Karpas-422 (cell line): ENCODE measurements around the gene MKRN2. TPM values are rescaled to one million over a fixed set of nuclear protein-coding genes. Genes with fewer than 3 reads are reported as not detected.

Experiments used
- DNase-seq: peaks from one replicate; pipeline ENCODE4 v3.0.0-alpha.2; 2015
- H2AFZ ChIP-seq: fragments of 200-600 bp; sonication (generic); 2 replicates; pipeline ENCODE4 v1.6.1; 2014; ENCODE audit warnings: antibody characterized with exemption, low read length, mixed read lengths
- H3K27ac ChIP-seq: fragments of 200-600 bp; sonication (generic); 2 replicates; pipeline ENCODE4 v1.5.1; 2014; ENCODE audit warnings: mild to moderate bottlenecking, low read length, moderate library complexity
- H3K27me3 ChIP-seq: fragments of 200-600 bp; sonication (generic); 2 replicates; pipeline ENCODE4 v1.6.1; 2014; ENCODE audit warnings: low read length, mixed read lengths
- H3K36me3 ChIP-seq: fragments of 200-600 bp; sonication (generic); 2 replicates; pipeline ENCODE4 v1.6.1; 2014; ENCODE audit warnings: low read length, mixed read lengths; ENCODE audit not compliant: insufficient read depth
- H3K4me1 ChIP-seq: fragments of 200-600 bp; sonication (generic); 2 replicates; pipeline ENCODE4 v1.6.1; 2014; ENCODE audit warnings: mild to moderate bottlenecking, low read length, mixed read lengths
- H3K4me2 ChIP-seq: fragments of 200-600 bp; sonication (generic); 2 replicates; pipeline ENCODE4 v1.6.1; 2014; ENCODE audit warnings: low read length, low read depth, mild to moderate bottlenecking; ENCODE audit not compliant: poor library complexity, severe bottlenecking
- H3K4me3 ChIP-seq: fragments of 200-600 bp; sonication (generic); 2 replicates; pipeline ENCODE4 v1.5.1; 2014; ENCODE audit warnings: mild to moderate bottlenecking, antibody characterized with exemption, low read length, mixed read lengths
- H3K79me2 ChIP-seq: fragments of 200-600 bp; sonication (generic); 2 replicates; pipeline ENCODE4 v1.6.1; 2014; ENCODE audit warnings: mild to moderate bottlenecking, low read length, mixed read lengths
- H3K9ac ChIP-seq: fragments of 200-600 bp; sonication (generic); 2 replicates; pipeline ENCODE4 v1.6.0; 2014; ENCODE audit warnings: low read length
- H3K9me2 ChIP-seq: fragments of 200-600 bp; sonication (generic), shearing (Covaris generic); replicated peaks from 2 replicates; pipeline ENCODE4 v1.6.0; 2014; ENCODE audit warnings: mild to moderate bottlenecking, low read length, moderate library complexity; ENCODE audit not compliant: insufficient read depth
- H3K9me3 ChIP-seq: fragments of 300-700, 200-600 bp; sonication (generic); 2 replicates; pipeline ENCODE4 v1.6.1; 2014; ENCODE audit warnings: low read length, mixed read lengths
- H4K20me1 ChIP-seq: fragments of 200-600 bp; sonication (generic); 2 replicates; pipeline ENCODE4 v1.6.1; 2014; ENCODE audit warnings: mild to moderate bottlenecking, antibody characterized with exemption, low read length, low read depth; ENCODE audit not compliant: insufficient read depth
- total RNA-seq: library from RNA; depleted of rRNA; stranded (reverse); fragments of >200 nt; shearing (Covaris generic); gene quantifications from 2 replicates; pipeline ENCODE4 v1.2.3, GENCODE V29; 2014; ENCODE audit warnings: low replicate concordance

The MKRN2 gene
- total RNA-seq, 1 experiment from 2014 or later: 44.5 TPM

GRCh38 chr3:12574131-12574530, 17.2 kb downstream of the MKRN2 start:
- no peaks in the 10 kb centered on the region for H3K9me3 ChIP-seq
- H3K4me3 ChIP-seq: no peak overlapping the region
- no peaks in the 10 kb centered on the region for H4K20me1 ChIP-seq
- 0 out of 2 replicates have a peak, but pooled peaks cover 2% of the 10 kb centered on the region for H3K79me2 ChIP-seq
- H3K9me2 ChIP-seq: no peaks in the 10 kb centered on the region
- H3K4me1 ChIP-seq: no peaks in the 10 kb centered on the region
- no peak for DNase-seq
- H3K27ac ChIP-seq: no peak overlapping the region
- peaks cover 22% of the 10 kb centered on the region for H3K36me3 ChIP-seq
- H3K4me2 ChIP-seq: no peak overlapping the region
- no peak overlapping the region for H2AFZ ChIP-seq
- no peaks in the 10 kb centered on the region for H3K27me3 ChIP-seq
- H3K9ac ChIP-seq: no peak overlapping the region

- Histone ChIP-seq H3K36me3 (peaks cover 26% of the 10 kb centered on the region), H3K27me3 (no peaks in the 10 kb centered on the region)
Observed at GRCh38 chr3:12574661-12575060, 17.8 kb downstream of the MKRN2 start.

GRCh38 chr3:12577379-12577778, 20.5 kb downstream of the MKRN2 start:
- Histone ChIP-seq H3K9ac (no peak overlapping the region), H3K27ac (no peak overlapping the region), H4K20me1 (no peaks in the 10 kb centered on the region), H3K27me3 (no peaks in the 10 kb centered on the region), H3K9me2 (no peaks in the 10 kb centered on the region), H2AFZ (no peak overlapping the region), H3K79me2 (peaks cover 3% of the 10 kb centered on the region; the same call in 1 of the 2 replicates), H3K4me3 (no peak overlapping the region), H3K36me3 (peaks cover 27% of the 10 kb centered on the region), H3K4me1 (no peaks in the 10 kb centered on the region), H3K4me2 (no peak overlapping the region), H3K9me3 (no peaks in the 10 kb centered on the region)
- DNase-seq: no peak

More at GRCh38 chr3:12574661-12575060, 17.8 kb downstream of the MKRN2 start:
- no peak overlapping the region for H3K4me2 ChIP-seq
- H3K27ac ChIP-seq: no peak overlapping the region
- H4K20me1 ChIP-seq: no peaks in the 10 kb centered on the region
- H2AFZ ChIP-seq: no peak overlapping the region
- no peaks in the 10 kb centered on the region for H3K79me2 ChIP-seq
- H3K4me1 ChIP-seq: no peaks in the 10 kb centered on the region
- DNase-seq: no peak
- no peaks in the 10 kb centered on the region for H3K9me2 ChIP-seq
- H3K4me3 ChIP-seq: no peak overlapping the region
- H3K9ac ChIP-seq: no peak overlapping the region
- H3K9me3 ChIP-seq: no peaks in the 10 kb centered on the region

- Histone ChIP-seq H3K4me3 (no peak overlapping the region), H3K79me2 (peaks cover 3% of the 10 kb centered on the region; the same call in 1 of the 2 replicates), H3K9me2 (no peaks in the 10 kb centered on the region), H3K27ac (no peak overlapping the region), H4K20me1 (no peaks in the 10 kb centered on the region), H3K4me1 (no peaks in the 10 kb centered on the region), H3K27me3 (no peaks in the 10 kb centered on the region), H3K9me3 (no peaks in the 10 kb centered on the region), H2AFZ (no peak overlapping the region), H3K4me2 (no peak overlapping the region), H3K9ac (no peak overlapping the region), H3K36me3 (peaks cover 35% of the 10 kb centered on the region)
- DNase-seq: peak; percentile 53
Observed at GRCh38 chr3:12578742-12579141, 21.9 kb downstream of the MKRN2 start.

- no peak overlapping the region for H3K27ac ChIP-seq
- no peaks in the 10 kb centered on the region for H4K20me1 ChIP-seq
- no peak overlapping the region for H3K9ac ChIP-seq
- no peaks in the 10 kb centered on the region for H3K27me3 ChIP-seq
- H2AFZ ChIP-seq: no peak overlapping the region
- DNase-seq: no peak
- no peaks in the 10 kb centered on the region for H3K9me3 ChIP-seq
- H3K4me1 ChIP-seq: no peaks in the 10 kb centered on the region
- H3K79me2 ChIP-seq: peaks cover 3% of the 10 kb centered on the region; the same call in 1 of the 2 replicates
- H3K4me3 ChIP-seq: no peak overlapping the region
- H3K36me3 ChIP-seq: peaks cover 42% of the 10 kb centered on the region
- no peaks in the 10 kb centered on the region for H3K9me2 ChIP-seq
- H3K4me2 ChIP-seq: no peak overlapping the region
Observed at GRCh38 chr3:12579456-12579855, 22.6 kb downstream of the MKRN2 start.

GRCh38 chr3:12579905-12580304, 23.0 kb downstream of the MKRN2 start:
- Histone ChIP-seq H4K20me1 (no peaks in the 10 kb centered on the region), H3K36me3 (peaks cover 47% of the 10 kb centered on the region), H2AFZ (no peak overlapping the region), H3K4me1 (no peaks in the 10 kb centered on the region), H3K4me2 (no peak overlapping the region), H3K27ac (no peak overlapping the region), H3K9me2 (no peaks in the 10 kb centered on the region), H3K9me3 (no peaks in the 10 kb centered on the region), H3K79me2 (peaks cover 3% of the 10 kb centered on the region; the same call in 1 of the 2 replicates), H3K9ac (no peak overlapping the region), H3K4me3 (no peak overlapping the region), H3K27me3 (no peaks in the 10 kb centered on the region)
- DNase-seq: no peak

- Histone ChIP-seq H2AFZ (no peak overlapping the region), H3K27ac (no peak overlapping the region), H3K4me3 (no peak overlapping the region), H3K4me2 (no peak overlapping the region), H3K9me3 (no peaks in the 10 kb centered on the region), H3K9me2 (no peaks in the 10 kb centered on the region), H3K79me2 (peaks cover 12% of the 10 kb centered on the region), H3K27me3 (no peaks in the 10 kb centered on the region), H3K9ac (no peak overlapping the region), H3K36me3 (peaks cover 66% of the 10 kb centered on the region), H4K20me1 (no peaks in the 10 kb centered on the region), H3K4me1 (peaks cover 10% of the 10 kb centered on the region)
- no peak for DNase-seq
Observed at GRCh38 chr3:12582730-12583129, 25.8 kb downstream of the MKRN2 start.

- no peak for DNase-seq
- Histone ChIP-seq H3K4me2 (no peak overlapping the region), H2AFZ (no peak overlapping the region), H4K20me1 (no peaks in the 10 kb centered on the region), H3K79me2 (peaks cover 17% of the 10 kb centered on the region), H3K9ac (no peak overlapping the region), H3K9me3 (no peaks in the 10 kb centered on the region), H3K36me3 (peaks cover 72% of the 10 kb centered on the region), H3K4me3 (no peak overlapping the region), H3K4me1 (peaks cover 10% of the 10 kb centered on the region), H3K9me2 (no peaks in the 10 kb centered on the region), H3K27me3 (no peaks in the 10 kb centered on the region), H3K27ac (no peak overlapping the region)
Observed at GRCh38 chr3:12583280-12583679, 26.4 kb downstream of the MKRN2 start.

- Histone ChIP-seq H3K79me2 (peaks cover 25% of the 10 kb centered on the region), H3K4me1 (peaks cover 12% of the 10 kb centered on the region), H3K9ac (no peak overlapping the region), H3K9me2 (no peaks in the 10 kb centered on the region), H2AFZ (no peak overlapping the region), H3K27ac (no peak overlapping the region), H3K4me2 (no peak overlapping the region), H3K9me3 (no peaks in the 10 kb centered on the region), H3K36me3 (peaks cover 80% of the 10 kb centered on the region), H3K4me3 (no peak overlapping the region), H4K20me1 (no peaks in the 10 kb centered on the region), H3K27me3 (no peaks in the 10 kb centered on the region)
- DNase-seq: no peak
Observed at GRCh38 chr3:12584083-12584482, 27.2 kb downstream of the MKRN2 start.
